PC-9 (cell line): ENCODE data around the gene SLC39A10. TPM values are rescaled to one million over a fixed set of nuclear protein-coding genes. Genes with fewer than 3 reads are reported as not detected.
"Not testable (repeated sequence)": the region's sequence is repeated elsewhere in the genome, so short reads cannot be mapped to it uniquely, and the experiment has no call there.

ENCODE experiments used
- BruUV-seq: library from RNA; stranded (reverse); fragments of 400-500 nt; replicated peaks from 2 replicates; lab custom pipeline; 2021; lab: Mats Ljungman, UMichigan
- CTCF ChIA-PET: fragments of 300-600 bp; sonication (Branson Sonifier 250); formaldehyde crosslinking; loops from one replicate; lab custom pipeline; 2022; ENCODE audit warnings: antibody characterized with exemption; lab: Charles Lee
- POLR2A ChIA-PET: fragments of 300-600 bp; sonication (Branson Sonifier 250); formaldehyde crosslinking; loops from one replicate; lab custom pipeline; 2022; ENCODE audit warnings: antibody characterized with exemption; ENCODE audit not compliant: unreplicated experiment; lab: Charles Lee
- DNase-seq, 2 experiments: peaks; one replicate each; pipeline versions ENCODE4 v3.0.0 to v3.0.0-alpha.2; 2015 to 2022; ENCODE audit warnings: mixed read lengths in 1 of 2
- H2AFZ ChIP-seq: fragments of 200-600 bp; sonication (generic); 2 replicates; pipeline ENCODE4 v1.8.1; 2017; ENCODE audit warnings: antibody characterized with exemption
- H3F3A ChIP-seq: fragments of 200-600 bp; sonication (generic); 2 replicates; pipeline ENCODE4 v1.8.1; 2017; ENCODE audit warnings: antibody characterized with exemption, mild to moderate bottlenecking, low read depth; ENCODE audit not compliant: insufficient read depth
- H3K27ac ChIP-seq: fragments of 200-600 bp; sonication (generic); 2 replicates; pipeline ENCODE4 v1.6.1; 2016; ENCODE audit warnings: mixed run types
- H3K27me3 ChIP-seq: fragments of 200-600 bp; sonication (generic); 2 replicates; pipeline ENCODE4 v1.6.1; 2016; ENCODE audit warnings: low read depth, mixed run types; ENCODE audit not compliant: insufficient read depth
- H3K36me3 ChIP-seq: fragments of 200-600 bp; sonication (generic); 2 replicates; pipeline ENCODE4 v1.6.1; 2016; ENCODE audit warnings: low read depth, mixed run types
- H3K4me1 ChIP-seq: fragments of 200-600 bp; sonication (generic); replicated peaks from 2 replicates; pipeline ENCODE4 v1.6.1; 2016; ENCODE audit warnings: mixed run types; ENCODE audit not compliant: insufficient read depth
- H3K4me2 ChIP-seq: fragments of 200-600 bp; sonication (generic); 2 replicates; pipeline ENCODE4 v1.6.1; 2017; ENCODE audit warnings: mixed run types
- H3K4me3 ChIP-seq: fragments of 200-600 bp; sonication (generic); 2 replicates; pipeline ENCODE4 v1.6.1; 2016; ENCODE audit warnings: mixed run types
- H3K79me2 ChIP-seq: fragments of 200-600 bp; sonication (generic); 2 replicates; pipeline ENCODE4 v1.6.1; 2017; ENCODE audit warnings: low read depth, mixed run types
- H3K9me2 ChIP-seq: fragments of 200-600 bp; sonication (generic); 2 replicates; pipeline ENCODE4 v1.8.1; 2017; ENCODE audit warnings: mild to moderate bottlenecking; ENCODE audit not compliant: insufficient read depth
- H3K9me3 ChIP-seq: fragments of 200-600 bp; sonication (generic); 2 replicates; pipeline ENCODE4 v1.8.1; 2016; ENCODE audit warnings: low read depth; ENCODE audit not compliant: insufficient read depth
- H4K20me1 ChIP-seq: fragments of 200-600 bp; sonication (generic); 2 replicates; pipeline ENCODE4 v1.8.1; 2017; ENCODE audit not compliant: insufficient read depth
- CTCF ChIP-seq: fragments of 200-600 bp; sonication (generic); conservative IDR thresholded peaks from 2 replicates; pipeline ENCODE4 v1.6.1; 2017; ENCODE audit warnings: mixed run types, antibody characterized with exemption, mild to moderate bottlenecking, moderate library complexity
- EZH2 ChIP-seq: fragments of 200-600 bp; sonication (generic); IDR thresholded peaks from 2 replicates; pipeline ENCODE4 v1.8.0; 2017; ENCODE audit warnings: antibody characterized with exemption, low read depth
- intact Hi-C: fragments of 100-400 bp; cut with micrococcal nuclease; formaldehyde crosslinking; loops from one replicate; pipeline ENCODE4 v1.10.0; 2022; ENCODE audit not compliant: unreplicated experiment
- total RNA-seq: library from RNA; stranded (reverse); gene quantifications from 2 replicates; pipeline ENCODE4 v1.2.3, GENCODE V29; 2021

Gene SLC39A10
- total RNA-seq, 1 experiment from 2014 or later: 43.7 TPM

GRCh38 chr2:195647302-195647701 is 9.7 kb upstream of the SLC39A10 start:
- H3K79me2 ChIP-seq: no peaks in the 10 kb centered on the region
- intact Hi-C loops: no loop called here
- H3K4me1 ChIP-seq: no peaks in the 10 kb centered on the region
- H3K36me3 ChIP-seq: no peaks in the 10 kb centered on the region
- H3K27ac ChIP-seq: no peak overlapping the region
- no peak overlapping the region for H2AFZ ChIP-seq
- H3K4me2 ChIP-seq: no peak overlapping the region
- H3K4me3 ChIP-seq: no peak overlapping the region
- no peaks in the 10 kb centered on the region for H4K20me1 ChIP-seq
- no peaks in the 10 kb centered on the region for H3K27me3 ChIP-seq
- H3F3A ChIP-seq: no peaks in the 10 kb centered on the region
- no peak for TF ChIP-seq EZH2
- TF ChIP-seq CTCF: no peak
- BruUV-seq: no TSS peak
- no peaks in the 10 kb centered on the region for H3K9me2 ChIP-seq
- no peak for DNase-seq
- CTCF ChIA-PET: no interaction called here
- POLR2A ChIA-PET: no interaction called here
- H3K9me3 ChIP-seq: no peaks in the 10 kb centered on the region

DNA sequence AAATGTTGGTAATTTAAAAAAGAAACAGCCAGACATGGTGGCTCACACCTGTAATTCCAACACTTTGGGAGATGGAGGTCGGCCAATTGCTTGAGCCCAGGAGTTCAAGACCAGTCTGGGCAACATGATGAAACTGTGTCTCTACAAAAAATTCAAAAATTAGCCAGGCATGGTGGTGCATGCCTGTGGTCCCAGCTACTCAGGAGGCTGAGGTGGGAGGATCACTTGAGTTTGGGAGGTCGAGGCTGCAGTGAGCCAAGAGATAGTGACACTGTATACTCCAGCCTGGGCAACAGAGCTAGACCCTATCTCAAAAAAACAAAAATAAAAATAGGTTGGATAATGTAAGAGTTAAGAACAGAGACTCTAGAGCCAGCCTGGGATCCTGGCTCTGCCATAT is 8.7 kb upstream of the SLC39A10 start:
- H3K36me3 ChIP-seq, H3K27me3 ChIP-seq, H3K79me2 ChIP-seq, DNase-seq, H3K9me2 ChIP-seq, H3K4me3 ChIP-seq, intact Hi-C loops, BruUV-seq, H3K4me1 ChIP-seq, H3K4me2 ChIP-seq, CTCF ChIA-PET, H3K9me3 ChIP-seq, H4K20me1 ChIP-seq, H3K27ac ChIP-seq, POLR2A ChIA-PET, H3F3A ChIP-seq, H2AFZ ChIP-seq: not testable (repeated sequence)

- no peaks in the 10 kb centered on the region for H3K79me2 ChIP-seq
- DNase-seq: no peak
- ChIA-PET CTCF (no interaction called here), POLR2A (no interaction called here)
- no peaks in the 10 kb centered on the region for H3K9me3 ChIP-seq
- H3K4me2 ChIP-seq: no peak overlapping the region
- no peak overlapping the region for H3K27ac ChIP-seq
- no TSS peak for BruUV-seq
- H3K4me3 ChIP-seq: no peak overlapping the region
- no peaks in the 10 kb centered on the region for H3K4me1 ChIP-seq
- H4K20me1 ChIP-seq: no peaks in the 10 kb centered on the region
- H3F3A ChIP-seq: no peaks in the 10 kb centered on the region
- no peak for TF ChIP-seq CTCF
- TF ChIP-seq EZH2: no peak
- no peaks in the 10 kb centered on the region for H3K9me2 ChIP-seq
- no peaks in the 10 kb centered on the region for H3K36me3 ChIP-seq
- no peak overlapping the region for H2AFZ ChIP-seq
- H3K27me3 ChIP-seq: no peaks in the 10 kb centered on the region
- intact Hi-C loops: no loop called here
These were observed 8.2 kb upstream of the SLC39A10 start for GRCh38 chr2:195648787-195649186.

DNA sequence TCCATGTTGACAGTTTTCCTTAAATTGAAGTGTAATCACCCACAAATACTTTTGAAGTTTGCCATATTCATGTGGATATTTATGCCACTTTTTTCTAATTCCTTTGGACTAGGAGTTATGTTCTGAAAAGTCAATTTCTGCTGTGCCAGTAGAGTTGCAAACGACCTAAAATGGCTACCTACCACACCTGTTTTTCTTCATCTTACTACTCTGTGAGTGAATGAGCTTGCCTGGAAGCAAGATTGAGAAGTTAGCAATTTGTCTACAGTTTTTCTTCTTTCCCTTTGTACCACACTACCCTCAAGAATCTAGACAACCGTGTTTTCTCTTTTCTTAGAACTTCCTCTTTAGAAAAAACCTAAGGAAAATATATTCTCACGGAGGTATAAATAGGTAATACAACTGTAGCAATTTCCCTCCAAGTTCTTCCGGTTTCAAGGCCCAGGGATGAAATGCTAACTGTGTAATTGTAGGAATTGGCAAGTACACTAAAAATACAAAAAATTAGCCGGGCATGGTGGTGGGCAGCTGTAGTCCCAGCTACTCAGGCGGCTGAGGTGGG is 7.3 kb upstream of the SLC39A10 start:
- no TSS peak for BruUV-seq
- intact Hi-C loops: loop anchor here (10.0 kb wide), 1 partner anchor 235 kb away; no protein-coding TSS in a partner anchor

More for the DNA sequence above, 7.3 kb upstream of the SLC39A10 start:
- no peaks in the 10 kb centered on the region for H4K20me1 ChIP-seq
- no peak overlapping the region for H3K27ac ChIP-seq
- no peak overlapping the region for H3K4me3 ChIP-seq
- H3K4me2 ChIP-seq: no peak overlapping the region
- no peaks in the 10 kb centered on the region for H3K27me3 ChIP-seq
- ChIA-PET POLR2A (no interaction called here), CTCF (no interaction called here)
- H3K9me2 ChIP-seq: no peaks in the 10 kb centered on the region
- TF ChIP-seq EZH2: no peak
- H2AFZ ChIP-seq: no peak overlapping the region
- H3K36me3 ChIP-seq: no peaks in the 10 kb centered on the region
- no peaks in the 10 kb centered on the region for H3K4me1 ChIP-seq
- no peaks in the 10 kb centered on the region for H3K9me3 ChIP-seq
- H3F3A ChIP-seq: no peaks in the 10 kb centered on the region
- no peaks in the 10 kb centered on the region for H3K79me2 ChIP-seq
- DNase-seq: no peak
